Testis (tissue), 3 donors: Measurements from ENCODE around the gene ST8SIA6. TPM values are rescaled to one million over a fixed set of nuclear protein-coding genes. Genes with fewer than 3 reads are reported as not detected.

Experiments
- DNase-seq: peaks from one replicate; pipeline ENCODE4 v3.0.0-alpha.2; 2019
- H3K27ac ChIP-seq, 2 donors: fragments of 200-600 bp; sonication (generic); one replicate each; pipeline ENCODE4 v1.5.1; 2019
- H3K27me3 ChIP-seq: fragments of 200-600 bp; sonication (generic); one replicate; pipeline ENCODE4 v1.5.1; 2019
- H3K36me3 ChIP-seq: fragments of 200-600 bp; sonication (generic); one replicate; pipeline ENCODE4 v1.5.1; 2017; ENCODE audit warnings: low read depth; ENCODE audit errors: missing control alignments
- H3K4me1 ChIP-seq: fragments of 200-600 bp; sonication (generic); one replicate; pipeline ENCODE4 v1.5.1; 2019
- H3K4me3 ChIP-seq, 2 donors: fragments of 200-600 bp; sonication (generic); one replicate each; pipeline ENCODE4 v1.5.1; 2017 to 2019
- H3K9me3 ChIP-seq: fragments of 200-600 bp; sonication (generic); one replicate; pipeline ENCODE4 v1.5.1; 2017
- CTCF ChIP-seq, 3 experiments: fragments of 450-650 bp in 2 of 3; fragments of 200-600 bp in 1 of 3; sonication (generic) in 1 of 3; IDR thresholded peaks; one replicate each; pipeline ENCODE4 v1.5.1; 2016 to 2019; ENCODE audit warnings: antibody characterized with exemption in 3 of 3, mild to moderate bottlenecking in 2 of 3, moderate library complexity in 1 of 3
- POLR2A ChIP-seq: fragments of 450-650 bp; IDR thresholded peaks from one replicate; pipeline ENCODE4 v1.6.1; 2017; ENCODE audit warnings: antibody characterized with exemption, mild to moderate bottlenecking, moderate library complexity
- WGBS, 2 donors: methylation state at CpG; one replicate each; pipeline ENCODE4 v1.1.5; 2018; 5-methylcytosine and 5-hydroxymethylcytosine counted together
- intact Hi-C: fragments of 100-400 bp; cut with DNase I; formaldehyde crosslinking; loops from one replicate; pipeline ENCODE4 v1.15.1; 2023; ENCODE audit warnings: low total_unique reads
- polyA plus RNA-seq: library from polyadenylated mRNA; stranded (reverse); fragments of 350-450 nt; fragmentation: Illumina TruSeq; extraction: RNeasy Lipid Tissue Mini Kit (QIAGEN cat#74804); gene quantifications from one replicate; pipeline ENCODE4 v1.2.3, GENCODE V29; 2014; ENCODE audit warnings: low read depth, low replicate concordance; ENCODE audit not compliant: insufficient read depth
- total RNA-seq, 2 donors: library from RNA; depleted of rRNA; stranded (reverse); fragments of >200 nt; gene quantifications; one replicate each; pipeline ENCODE4 v1.2.3, GENCODE V29; 2016

The ST8SIA6 gene
- total and polyA plus RNA-seq, 3 donors from 2014 or later, result 0.84 to 1.6 (median 0.87) TPM

- H3K4me1 ChIP-seq, result no peaks in the 10 kb centered on the region
- no peak overlapping the region for H3K4me3 ChIP-seq
- intact Hi-C loops, result no loop called here
- TF ChIP-seq CTCF (IDR thresholded peaks at IDR 0.05) (no peak), POLR2A (no peak)
- H3K36me3 ChIP-seq, result no peaks in the 10 kb centered on the region
- no peak for DNase-seq
- H3K27me3 ChIP-seq, result no peaks in the 10 kb centered on the region
- no peaks in the 10 kb centered on the region for H3K9me3 ChIP-seq
- no peak overlapping the region for H3K27ac ChIP-seq
- WGBS, 2 donors, result 82 to 83% methylated on average over 5 of the region's 5 CpGs
Measured at GRCh38 chr10:17410907-17411306, 43.5 kb downstream of the ST8SIA6 start.

GRCh38 chr10:17409170-17409733 is 45.1 kb downstream of the ST8SIA6 start:
- DNase-seq, result no peak

GRCh38 chr10:17407047-17407446 is 47.3 kb downstream of the ST8SIA6 start:
- H3K4me1 ChIP-seq, result no peaks in the 10 kb centered on the region
- H3K27ac ChIP-seq, result no peak overlapping the region
- no peaks in the 10 kb centered on the region for H3K36me3 ChIP-seq
- no peak overlapping the region for H3K4me3 ChIP-seq
- H3K9me3 ChIP-seq, result no peaks in the 10 kb centered on the region
- no peak for DNase-seq
- WGBS, 2 donors, result 91 to 93% methylated on average over 4 to 5 of the region's 5 CpGs
- TF ChIP-seq CTCF (IDR thresholded peaks at IDR 0.05), result no peak
- TF ChIP-seq POLR2A, result no peak
- intact Hi-C loops, result no loop called here
- no peaks in the 10 kb centered on the region for H3K27me3 ChIP-seq

More at GRCh38 chr10:17409170-17409733, 45.1 kb downstream of the ST8SIA6 start:
- H3K36me3 ChIP-seq, result no peaks in the 10 kb centered on the region
- intact Hi-C loops, result no loop called here
- H3K27ac ChIP-seq, result no peak overlapping the region
- WGBS, 2 donors, result 92 to 94% methylated on average over 5 of the region's 5 CpGs
- no peaks in the 10 kb centered on the region for H3K9me3 ChIP-seq
- H3K4me3 ChIP-seq, result no peak overlapping the region
- no peaks in the 10 kb centered on the region for H3K4me1 ChIP-seq
- TF ChIP-seq CTCF (IDR thresholded peaks at IDR 0.05) (no peak), POLR2A (no peak)
- H3K27me3 ChIP-seq, result no peaks in the 10 kb centered on the region

- H3K4me1 ChIP-seq, result no peaks in the 10 kb centered on the region
- H3K27me3 ChIP-seq, result no peaks in the 10 kb centered on the region
- no peak overlapping the region for H3K4me3 ChIP-seq
- H3K9me3 ChIP-seq, result no peaks in the 10 kb centered on the region
- no peaks in the 10 kb centered on the region for H3K36me3 ChIP-seq
- 67 to 76% methylated on average over 7 of the region's 7 CpGs for WGBS, 2 donors
- DNase-seq, result no peak
- intact Hi-C loops, result no loop called here
- H3K27ac ChIP-seq, result no peak overlapping the region
- TF ChIP-seq POLR2A (no peak), CTCF (IDR thresholded peaks at IDR 0.05) (no peak)
Measured at GRCh38 chr10:17406036-17406834, 48.2 kb downstream of the ST8SIA6 start.
